GM18502 (cell line): ENCODE data around the gene NCOA7.
"Not testable (repeated sequence)": the region's sequence is repeated elsewhere in the genome, so short reads cannot be mapped to it uniquely, and the experiment has no call there.

Experiments used
- ATAC-seq: cut with Tn5 transposase; IDR thresholded peaks from one replicate; pipeline ENCODE4 v1.9.1; 2021; ENCODE audit warnings: mild to moderate bottlenecking; ENCODE audit not compliant: unreplicated experiment, poor library complexity

Gene NCOA7

GRCh38 chr6:125906158-125906998 lies 115.6 kb downstream of the NCOA7 start:
- ATAC-seq, result peak; percentile 26

GRCh38 chr6:125910527-125910926 lies 119.8 kb downstream of the NCOA7 start:
- ATAC-seq, result peak; percentile 99

GRCh38 chr6:125911051-125911451 lies 120.3 kb downstream of the NCOA7 start:
- not testable (repeated sequence) for ATAC-seq

- ATAC-seq, result not testable (repeated sequence)
These were observed 121.7 kb downstream of the NCOA7 start for GRCh38 chr6:125912430-125912829.

GRCh38 chr6:125913145-125913544 lies 122.4 kb downstream of the NCOA7 start:
- no peak for ATAC-seq

GRCh38 chr6:125913864-125914351 lies 123.1 kb downstream of the NCOA7 start:
- no peak for ATAC-seq

GRCh38 chr6:125918230-125918629 lies 127.5 kb downstream of the NCOA7 start:
- no peak for ATAC-seq

GRCh38 chr6:125918681-125919566 lies 128.2 kb downstream of the NCOA7 start:
- ATAC-seq, result peak; percentile 97

- ATAC-seq, result no peak
These were observed 128.9 kb downstream of the NCOA7 start for GRCh38 chr6:125919618-125920017.

- ATAC-seq, result no peak
These were observed 131.6 kb downstream of the NCOA7 start for GRCh38 chr6:125922322-125922860.

GRCh38 chr6:125923366-125923877 lies 132.7 kb downstream of the NCOA7 start:
- ATAC-seq, result no peak

- ATAC-seq, result no peak
These were observed 133.4 kb downstream of the NCOA7 start for GRCh38 chr6:125924169-125924568.

- ATAC-seq, result no peak
These were observed 134.1 kb downstream of the NCOA7 start for GRCh38 chr6:125924697-125925358.

- no peak for ATAC-seq
These were observed 136.0 kb downstream of the NCOA7 start for GRCh38 chr6:125926711-125927110.

- ATAC-seq, result no peak
These were observed 137.0 kb downstream of the NCOA7 start for GRCh38 chr6:125927761-125928160.

GRCh38 chr6:125930765-125931418 lies 140.1 kb downstream of the NCOA7 start:
- no peak for ATAC-seq

- peak; percentile 87 for ATAC-seq
These were observed 141.1 kb downstream of the NCOA7 start for GRCh38 chr6:125931733-125932450.

GRCh38 chr6:125932451-125932795 lies 141.7 kb downstream of the NCOA7 start:
- peak; percentile 28 for ATAC-seq

- ATAC-seq, result not testable (repeated sequence)
These were observed 144.8 kb downstream of the NCOA7 start for GRCh38 chr6:125935520-125935919.
